Heart right ventricle (tissue), 16 donors: Measurements from ENCODE around the gene CPTP. TPM values are rescaled to one million over a fixed set of nuclear protein-coding genes. Genes with fewer than 3 reads are reported as not detected.

Experiments used
- ATAC-seq, 8 donors: fragments of 200-7000 bp; cut with Tn5 transposase; one replicate each; pipeline ENCODE4 v1.9.1; 2020; ENCODE audit warnings: mild to moderate bottlenecking in 8 of 8, moderate library complexity in 8 of 8, moderate number of reproducible peaks in 1 of 8
- DNase-seq, 2 donors: peaks; one replicate each; pipeline ENCODE4 v3.0.0-alpha.2; 2020
- H3K27ac ChIP-seq, 10 donors: fragments of 200-600 bp; sonication (generic) in 2 of 10; one replicate each; pipeline versions ENCODE4 v1.5.0 to v1.8.0; 2020 to 2022; ENCODE audit warnings: mild to moderate bottlenecking in 3 of 10
- H3K27me3 ChIP-seq, 7 donors: fragments of 200-600 bp; one replicate each; pipeline ENCODE4 v1.8.0; 2021 to 2022; ENCODE audit warnings: mild to moderate bottlenecking in 2 of 7
- H3K36me3 ChIP-seq, 9 donors: fragments of 200-600 bp; sonication (generic) in 1 of 9; one replicate each; pipeline versions ENCODE4 v1.5.0 to v1.8.0; 2020 to 2022; ENCODE audit warnings: mild to moderate bottlenecking in 2 of 9
- H3K4me1 ChIP-seq, 9 donors: fragments of 200-600 bp; sonication (generic) in 1 of 9; one replicate each; pipeline versions ENCODE4 v1.5.0 to v1.8.0; 2020 to 2022; ENCODE audit warnings: mild to moderate bottlenecking in 4 of 9
- H3K4me3 ChIP-seq, 10 donors: fragments of 200-600 bp; sonication (generic) in 2 of 10; one replicate each; pipeline versions ENCODE4 v1.5.0 to v1.8.0; 2020 to 2022; ENCODE audit warnings: mild to moderate bottlenecking in 7 of 10, moderate library complexity in 2 of 10
- H3K9me3 ChIP-seq, 11 donors: fragments of 200-600 bp in 10 of 11; sonication (generic) in 2 of 11; one replicate each; pipeline versions ENCODE4 v1.5.0 to v1.8.0; 2013 to 2022; ENCODE audit warnings: mild to moderate bottlenecking in 2 of 11, control low read depth in 1 of 11, moderate library complexity in 1 of 11
- CTCF ChIP-seq, 9 donors: fragments of 200-600 bp; sonication (generic) in 2 of 9; IDR thresholded peaks; one replicate each; pipeline versions ENCODE4 v1.5.0 to v1.8.0; 2021 to 2022; ENCODE audit warnings: antibody characterized with exemption in 9 of 9, mild to moderate bottlenecking in 5 of 9, moderate library complexity in 1 of 9
- WGBS, 2 donors: extraction: QIAGEN DNeasy Blood & Tissue Kit; methylation state at CpG; one replicate each; pipeline ENCODE4 v1.1.7; 2013; ENCODE audit warnings: inconsistent platforms in 1 of 2; 5-methylcytosine and 5-hydroxymethylcytosine counted together
- intact Hi-C, 10 donors: fragments of 100-400 bp; cut with DNase I; formaldehyde crosslinking; loops; one replicate each; pipeline versions ENCODE4 v1.11.1 to v1.14.2; 2022
- polyA plus RNA-seq, 2 donors: library from polyadenylated mRNA; stranded (reverse); fragments of 200-250 nt; gene quantifications; one replicate each; pipeline ENCODE4 v1.2.3, GENCODE V29; 2013
- total RNA-seq, 10 donors: library from RNA; stranded (reverse); fragmentation: NEBNext Ultra II Directional in 3 of 10; extraction: Animal tissue kit (Norgen Biotek cat#: 25700) in 3 of 10; gene quantifications; one replicate each; pipeline versions ENCODE4 v1.2.1 to v1.2.4, GENCODE V29; 2021 to 2023
- donor health status: Arrhythmogenic right ventricular cardiomyopathy.
- donor health status: ischemic (EF 13 %, LVEDD 7.1; RV severe dilation, severe dysfunction).
- donor health status: healthy with polysubstance abuse.
- donor health status: DM: no; HTN: yes; CAD: no.
- donor health status: DM: no; HTN: no; CAD: no.
- donor health status: ischemic (EF 25% LVEDD 6.9; RV normal size, moderate dysfunction).
- donor health status: ischemic (EF 25% LVEDD 5.7; RV mildly dilated, moderate dysfunction).
- donor health status: healthy.
- donor health status: DM: yes; HTN: yes; CAD: no.
- donor health status: Ischemic cardiomyopathy.
- donor health status: ischemic (EF 35%, LVEDD 5.7; RV mildly dilated, moderate dysfunction).
- donor health status: nonischemic (EF 11% LVEDD 7.7; RV severe dilation, severe dysfunction).
- donor health status: DM: yes; HTN: yes; CAD: no.
- donor health status: PGD.
- donor health status: ischemic (EF 29% LVEDD 5.4; RV normal size, mild dysfunction).
- donor health status: nonischemic (EF 23%, LVEDD 6.1; RV moderate dilation, normal function).

Gene CPTP
- total and polyA plus RNA-seq, 12 donors = 49.4 to 222 (median 65.4) TPM

DNA sequence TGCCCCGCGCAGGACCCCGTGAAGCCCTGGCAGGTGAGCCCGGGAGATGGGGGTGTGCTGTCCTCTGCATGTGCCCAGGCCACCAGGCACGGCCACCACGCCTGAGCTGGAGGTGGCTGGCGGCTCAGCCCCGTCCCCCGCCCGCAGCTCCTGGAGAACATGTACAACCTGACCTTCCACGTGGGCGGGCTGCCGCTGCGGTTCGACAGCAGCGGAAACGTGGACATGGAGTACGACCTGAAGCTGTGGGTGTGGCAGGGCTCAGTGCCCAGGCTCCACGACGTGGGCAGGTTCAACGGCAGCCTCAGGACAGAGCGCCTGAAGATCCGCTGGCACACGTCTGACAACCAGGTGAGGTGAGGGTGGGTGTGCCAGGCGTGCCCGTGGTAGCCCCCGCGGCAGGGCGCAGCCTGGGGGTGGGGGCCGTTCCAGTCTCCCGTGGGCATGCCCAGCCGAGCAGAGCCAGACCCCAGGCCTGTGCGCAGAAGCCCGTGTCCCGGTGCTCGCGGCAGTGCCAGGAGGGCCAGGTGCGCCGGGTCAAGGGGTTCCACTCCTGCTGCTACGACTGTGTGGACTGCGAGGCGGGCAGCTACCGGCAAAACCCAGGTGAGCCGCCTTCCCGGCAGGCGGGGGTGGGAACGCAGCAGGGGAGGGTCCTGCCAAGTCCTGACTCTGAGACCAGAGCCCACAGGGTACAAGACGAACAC is 8.3 kb downstream of the CPTP start:
- no peak for TF ChIP-seq CTCF (IDR thresholded peaks at IDR 0.05)
- no peak for DNase-seq
- peaks cover 0 to 41% (median 9%) of the 10 kb centered on the region in 9 donors for H3K36me3 ChIP-seq
- peaks cover 6 to 30% (median 12%) of the 10 kb centered on the region in 9 donors for H3K4me1 ChIP-seq
- no peak overlapping the region for H3K4me3 ChIP-seq
- H3K27ac ChIP-seq = no peak overlapping the region
- H3K27me3 ChIP-seq = no peaks in the 10 kb centered on the region
- intact Hi-C loops = no loop called here
- 83 to 86% methylated on average over 48 of the region's 48 CpGs for WGBS, 2 donors
- peak in 1 of 8 donors; percentile 2 for ATAC-seq
- no peaks in the 10 kb centered on the region for H3K9me3 ChIP-seq

DNA sequence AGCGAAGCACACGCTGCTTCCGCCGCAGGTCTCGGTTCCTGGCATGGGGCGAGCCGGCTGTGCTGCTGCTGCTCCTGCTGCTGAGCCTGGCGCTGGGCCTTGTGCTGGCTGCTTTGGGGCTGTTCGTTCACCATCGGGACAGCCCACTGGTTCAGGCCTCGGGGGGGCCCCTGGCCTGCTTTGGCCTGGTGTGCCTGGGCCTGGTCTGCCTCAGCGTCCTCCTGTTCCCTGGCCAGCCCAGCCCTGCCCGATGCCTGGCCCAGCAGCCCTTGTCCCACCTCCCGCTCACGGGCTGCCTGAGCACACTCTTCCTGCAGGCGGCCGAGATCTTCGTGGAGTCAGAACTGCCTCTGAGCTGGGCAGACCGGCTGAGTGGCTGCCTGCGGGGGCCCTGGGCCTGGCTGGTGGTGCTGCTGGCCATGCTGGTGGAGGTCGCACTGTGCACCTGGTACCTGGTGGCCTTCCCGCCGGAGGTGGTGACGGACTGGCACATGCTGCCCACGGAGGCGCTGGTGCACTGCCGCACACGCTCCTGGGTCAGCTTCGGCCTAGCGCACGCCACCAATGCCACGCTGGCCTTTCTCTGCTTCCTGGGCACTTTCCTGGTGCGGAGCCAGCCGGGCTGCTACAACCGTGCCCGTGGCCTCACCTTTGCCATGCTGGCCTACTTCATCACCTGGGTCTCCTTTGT is 9.1 kb downstream of the CPTP start:
- H3K27me3 ChIP-seq = no peaks in the 10 kb centered on the region
- H3K9me3 ChIP-seq = no peaks in the 10 kb centered on the region
- no peak for DNase-seq
- H3K27ac ChIP-seq = no peak overlapping the region
- no peak for ATAC-seq
- intact Hi-C loops = no loop called here
- peaks cover 0 to 41% (median 5%) of the 10 kb centered on the region in 9 donors for H3K36me3 ChIP-seq
- 85 to 89% methylated on average over 36 of the region's 36 CpGs for WGBS, 2 donors
- TF ChIP-seq CTCF (IDR thresholded peaks at IDR 0.05) = no peak
- no peak overlapping the region for H3K4me3 ChIP-seq
- H3K4me1 ChIP-seq = peaks cover 6 to 28% (median 12%) of the 10 kb centered on the region in 9 donors

GRCh38 chr1:1334835-1335234 is 10.2 kb downstream of the CPTP start:
- Histone ChIP-seq H3K27me3 (no peaks in the 10 kb centered on the region), H3K9me3 (no peaks in the 10 kb centered on the region), H3K4me3 (no peak overlapping the region), H3K36me3 (peaks cover 0 to 45% (median 9%) of the 10 kb centered on the region in 9 donors), H3K27ac (no peak overlapping the region), H3K4me1 (peaks cover 6 to 17% (median 12%) of the 10 kb centered on the region in 9 donors)
- TF ChIP-seq CTCF (IDR thresholded peaks at IDR 0.05) = no peak
- ATAC-seq (no peak), DNase-seq (no peak)
- intact Hi-C loops = no loop called here
- 58 to 61% methylated on average over 11 of the region's 11 CpGs for WGBS, 2 donors

DNA sequence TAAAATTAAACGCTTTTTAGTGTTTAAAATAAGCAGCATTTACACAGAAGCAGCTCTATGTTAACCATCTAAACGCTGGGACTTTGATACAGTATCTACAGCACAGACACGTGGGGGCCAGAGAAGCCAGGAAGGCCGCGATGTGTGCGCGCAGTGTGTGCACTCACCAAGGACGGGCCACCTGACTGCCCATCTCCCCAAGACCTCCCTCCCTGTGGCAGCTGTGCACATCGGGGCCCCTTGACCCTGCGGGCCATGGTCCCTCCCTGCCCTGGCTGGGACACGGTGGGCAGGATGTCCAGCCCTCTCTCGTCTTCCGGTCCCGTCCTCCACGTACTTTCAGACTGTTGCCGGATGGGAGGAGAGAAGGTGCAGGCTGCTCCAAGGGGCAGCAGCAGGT is 10.7 kb downstream of the CPTP start:
- WGBS, 2 donors = 75 to 78% methylated on average over 16 of the region's 16 CpGs
- Histone ChIP-seq H3K27me3 (no peaks in the 10 kb centered on the region), H3K36me3 (peaks cover 0 to 49% (median 9%) of the 10 kb centered on the region in 9 donors), H3K9me3 (no peaks in the 10 kb centered on the region), H3K27ac (no peak overlapping the region), H3K4me1 (peaks cover 6 to 13% (median 9%) of the 10 kb centered on the region in 9 donors), H3K4me3 (no peak overlapping the region)
- no peak for TF ChIP-seq CTCF (IDR thresholded peaks at IDR 0.05)
- intact Hi-C loops = no loop called here
- no peak for ATAC-seq
- DNase-seq = no peak
